ENCODE measurements around the gene ZNF618. TPM values are rescaled to one million over a fixed set of nuclear protein-coding genes. Genes with fewer than 3 reads are reported as not detected.

Gene ZNF618
- total RNA-seq, 2 donors from 2014 or later, result 1.4 to 3.0 TPM

DNA sequence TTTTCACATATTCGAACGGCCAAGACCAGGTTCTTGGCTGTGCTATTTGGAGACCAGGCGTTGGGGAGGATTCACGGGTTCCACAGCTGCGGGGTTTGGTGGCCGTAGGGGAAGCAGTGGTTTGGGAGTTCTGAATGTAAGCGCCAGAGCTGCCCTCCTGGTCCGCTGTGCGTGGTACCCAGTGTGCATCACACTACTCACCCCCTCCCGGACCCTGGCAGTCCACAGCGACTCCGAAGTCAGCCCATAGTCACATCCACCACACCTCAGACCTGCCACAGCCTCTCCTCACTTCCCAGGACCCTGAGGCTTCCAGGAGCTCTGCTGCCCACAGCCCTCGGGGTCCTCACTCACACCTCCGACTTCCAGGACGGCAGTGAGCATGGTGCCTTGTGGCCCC lies 175.2 kb downstream of the ZNF618 start:
- Histone ChIP-seq H3K4me1 (no peaks in the 10 kb centered on the region), H3K36me3 (peaks cover 24% of the 10 kb centered on the region), H3K4me3 (no peak overlapping the region), H3K9me3 (no peaks in the 10 kb centered on the region), H3K27me3 (no peaks in the 10 kb centered on the region), H3K27ac (no peak overlapping the region)
- TF ChIP-seq, protein P1, sequence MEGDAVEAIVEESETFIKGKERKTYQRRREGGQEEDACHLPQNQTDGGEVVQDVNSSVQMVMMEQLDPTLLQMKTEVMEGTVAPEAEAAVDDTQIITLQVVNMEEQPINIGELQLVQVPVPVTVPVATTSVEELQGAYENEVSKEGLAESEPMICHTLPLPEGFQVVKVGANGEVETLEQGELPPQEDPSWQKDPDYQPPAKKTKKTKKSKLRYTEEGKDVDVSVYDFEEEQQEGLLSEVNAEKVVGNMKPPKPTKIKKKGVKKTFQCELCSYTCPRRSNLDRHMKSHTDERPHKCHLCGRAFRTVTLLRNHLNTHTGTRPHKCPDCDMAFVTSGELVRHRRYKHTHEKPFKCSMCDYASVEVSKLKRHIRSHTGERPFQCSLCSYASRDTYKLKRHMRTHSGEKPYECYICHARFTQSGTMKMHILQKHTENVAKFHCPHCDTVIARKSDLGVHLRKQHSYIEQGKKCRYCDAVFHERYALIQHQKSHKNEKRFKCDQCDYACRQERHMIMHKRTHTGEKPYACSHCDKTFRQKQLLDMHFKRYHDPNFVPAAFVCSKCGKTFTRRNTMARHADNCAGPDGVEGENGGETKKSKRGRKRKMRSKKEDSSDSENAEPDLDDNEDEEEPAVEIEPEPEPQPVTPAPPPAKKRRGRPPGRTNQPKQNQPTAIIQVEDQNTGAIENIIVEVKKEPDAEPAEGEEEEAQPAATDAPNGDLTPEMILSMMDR (IDR thresholded peaks at IDR 0.05), result no peak
- peak; percentile 9 for DNase-seq (ENCODE audit: low spot score)

DNA sequence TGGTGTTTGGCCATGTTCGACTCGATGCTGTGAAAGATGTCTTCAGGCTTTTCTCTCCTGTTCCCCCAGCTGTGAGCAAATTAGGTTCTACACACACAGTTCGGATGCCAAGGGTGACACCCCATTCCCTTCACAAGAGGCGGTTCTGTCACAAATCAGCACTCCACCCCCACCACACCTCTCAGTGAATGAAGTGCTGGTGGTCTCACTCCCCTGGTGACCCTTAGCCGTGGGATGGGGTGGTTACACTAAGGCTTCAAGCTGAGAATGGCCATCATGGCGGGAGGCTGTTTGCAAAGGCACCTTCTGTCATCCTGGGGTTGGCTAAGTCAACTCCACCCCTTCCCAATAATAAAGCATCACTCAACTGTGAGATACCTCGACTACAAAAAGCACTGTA lies 175.6 kb downstream of the ZNF618 start:
- no peaks in the 10 kb centered on the region for H3K9me3 ChIP-seq
- peaks cover 24% of the 10 kb centered on the region for H3K36me3 ChIP-seq
- TF ChIP-seq, protein P1 (IDR thresholded peaks at IDR 0.05), result no peak
- peak; percentile 34 for DNase-seq (ENCODE audit: low spot score)
- H3K27me3 ChIP-seq, result no peaks in the 10 kb centered on the region
- no peaks in the 10 kb centered on the region for H3K4me1 ChIP-seq
- H3K4me3 ChIP-seq, result no peak overlapping the region
- H3K27ac ChIP-seq, result no peak overlapping the region

DNA sequence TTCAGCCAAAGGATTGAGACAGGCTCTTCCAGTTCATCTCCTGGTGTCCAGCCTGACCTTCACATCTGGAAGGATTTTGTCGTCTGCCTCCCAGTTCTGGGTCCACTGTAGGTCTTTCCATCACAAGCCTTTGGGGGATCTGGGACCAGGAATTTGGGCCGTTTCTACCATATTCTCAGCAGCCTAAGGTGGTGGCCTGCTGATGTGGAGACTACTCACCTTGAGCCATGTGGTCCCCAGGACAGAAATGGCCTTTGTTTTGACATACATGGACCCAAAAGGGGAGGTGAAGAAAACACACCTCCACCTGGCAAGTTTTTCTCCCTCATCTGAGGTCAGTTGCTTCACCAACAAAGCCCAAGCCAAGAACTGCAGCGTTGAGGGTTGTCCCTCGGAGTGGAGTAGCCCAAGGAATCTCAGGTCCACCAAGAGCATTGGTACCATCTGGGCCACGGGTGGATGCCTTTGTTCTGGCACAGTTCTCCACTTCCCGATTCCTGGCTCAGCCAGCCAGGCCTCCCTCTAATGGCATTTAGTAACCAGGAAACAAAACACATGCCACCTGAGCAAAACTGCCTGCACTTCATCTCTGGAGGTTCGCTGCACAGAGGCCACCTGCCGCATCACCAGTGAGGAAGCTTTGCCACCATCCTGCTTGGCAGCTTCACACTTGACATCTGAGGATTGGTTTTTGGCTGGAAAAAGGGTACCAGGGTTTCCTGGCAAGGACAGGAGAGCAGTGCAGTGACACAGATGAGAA lies 177.3 kb downstream of the ZNF618 start:
- Histone ChIP-seq H3K27me3 (no peaks in the 10 kb centered on the region), H3K4me3 (no peak overlapping the region), H3K4me1 (no peaks in the 10 kb centered on the region), H3K27ac (no peak overlapping the region), H3K36me3 (peaks cover 24% of the 10 kb centered on the region), H3K9me3 (no peaks in the 10 kb centered on the region)
- DNase-seq (ENCODE audit: low spot score), result peak; percentile 53
- TF ChIP-seq, protein P1 (IDR thresholded peaks at IDR 0.05), result no peak

DNA sequence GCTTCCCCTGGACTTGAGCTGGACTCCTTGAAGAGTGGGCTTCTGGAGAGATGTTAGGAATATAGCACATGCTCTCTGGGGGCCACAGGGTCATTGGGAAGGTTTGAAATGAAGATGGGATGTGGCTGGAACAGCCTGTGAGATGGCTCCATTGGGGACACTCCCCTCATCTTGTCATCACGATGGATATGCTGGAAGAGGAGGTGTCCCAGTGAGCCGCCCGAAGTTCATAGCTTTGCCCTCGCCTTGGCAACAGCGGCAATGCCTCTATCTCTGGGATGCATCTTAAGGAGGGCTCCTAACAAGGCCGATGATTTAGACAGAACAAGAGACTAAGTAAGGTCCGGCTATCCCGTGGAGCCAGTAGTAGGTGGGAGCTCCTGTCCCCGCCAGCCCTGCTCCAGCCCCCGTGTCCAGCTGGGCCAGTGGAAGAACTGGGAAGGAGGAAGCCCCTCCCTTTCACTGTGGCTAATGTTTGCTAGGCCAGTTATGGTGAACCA lies 178.1 kb downstream of the ZNF618 start:
- Histone ChIP-seq H3K4me3 (no peak overlapping the region), H3K4me1 (peaks cover 0 to 5% of the 10 kb centered on the region in 2 donors), H3K36me3 (peaks cover 16% of the 10 kb centered on the region), H3K27me3 (no peaks in the 10 kb centered on the region), H3K9me3 (no peaks in the 10 kb centered on the region), H3K27ac (no peak overlapping the region)
- TF ChIP-seq, protein P1 (IDR thresholded peaks at IDR 0.05), result no peak
- DNase-seq (ENCODE audit: low spot score), result peak; percentile 43

DNA sequence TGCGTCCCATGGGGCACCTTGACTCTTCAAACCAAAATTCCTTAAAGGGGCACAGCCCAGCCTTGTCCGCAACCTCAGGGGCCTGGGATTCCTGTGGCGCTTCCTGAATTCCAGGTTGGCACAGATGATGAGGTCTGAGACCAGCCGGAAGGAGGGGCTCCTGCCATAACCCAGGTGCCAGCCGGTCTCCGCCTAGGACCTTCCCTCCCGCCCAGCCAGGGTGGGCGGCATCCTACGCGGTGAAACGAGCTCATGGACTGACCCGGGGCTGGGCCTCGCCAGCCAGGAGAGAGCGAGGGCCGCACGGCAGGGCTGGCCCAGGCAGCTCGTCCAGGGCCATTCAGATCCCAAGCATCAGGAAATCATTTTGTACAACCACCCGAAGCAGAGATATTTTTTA lies 179.0 kb downstream of the ZNF618 start:
- DNase-seq (ENCODE audit: low spot score), result peak; percentile 50
- Histone ChIP-seq H3K9me3 (no peaks in the 10 kb centered on the region), H3K27me3 (no peaks in the 10 kb centered on the region), H3K4me1 (peaks cover 0 to 8% of the 10 kb centered on the region in 2 donors), H3K4me3 (no peak overlapping the region), H3K27ac (no peak overlapping the region), H3K36me3 (peaks cover 7% of the 10 kb centered on the region)
- TF ChIP-seq, protein P1 (IDR thresholded peaks at IDR 0.05), result no peak
